OCI-LY7 (cell line): ENCODE results near the gene LRRC1.

ENCODE experiments used
- EZH2phosphoT487 ChIP-seq: fragments of 200-600 bp; sonication (generic); IDR thresholded peaks from 2 replicates; pipeline ENCODE4 v1.6.1; 2018; ENCODE audit warnings: low read depth, borderline replicate concordance, mild to moderate bottlenecking, mixed run types, antibody characterized with exemption, low read length, moderate library complexity, mixed read lengths
- TF ChIP-seq, protein P1 (sequence below): fragments of 200-600 bp; sonication (generic); conservative IDR thresholded peaks from 2 replicates; pipeline ENCODE4 v1.5.1; 2014; ENCODE audit warnings: mild to moderate bottlenecking, antibody characterized with exemption, low read length, moderate library complexity, mixed read lengths

DNA sequence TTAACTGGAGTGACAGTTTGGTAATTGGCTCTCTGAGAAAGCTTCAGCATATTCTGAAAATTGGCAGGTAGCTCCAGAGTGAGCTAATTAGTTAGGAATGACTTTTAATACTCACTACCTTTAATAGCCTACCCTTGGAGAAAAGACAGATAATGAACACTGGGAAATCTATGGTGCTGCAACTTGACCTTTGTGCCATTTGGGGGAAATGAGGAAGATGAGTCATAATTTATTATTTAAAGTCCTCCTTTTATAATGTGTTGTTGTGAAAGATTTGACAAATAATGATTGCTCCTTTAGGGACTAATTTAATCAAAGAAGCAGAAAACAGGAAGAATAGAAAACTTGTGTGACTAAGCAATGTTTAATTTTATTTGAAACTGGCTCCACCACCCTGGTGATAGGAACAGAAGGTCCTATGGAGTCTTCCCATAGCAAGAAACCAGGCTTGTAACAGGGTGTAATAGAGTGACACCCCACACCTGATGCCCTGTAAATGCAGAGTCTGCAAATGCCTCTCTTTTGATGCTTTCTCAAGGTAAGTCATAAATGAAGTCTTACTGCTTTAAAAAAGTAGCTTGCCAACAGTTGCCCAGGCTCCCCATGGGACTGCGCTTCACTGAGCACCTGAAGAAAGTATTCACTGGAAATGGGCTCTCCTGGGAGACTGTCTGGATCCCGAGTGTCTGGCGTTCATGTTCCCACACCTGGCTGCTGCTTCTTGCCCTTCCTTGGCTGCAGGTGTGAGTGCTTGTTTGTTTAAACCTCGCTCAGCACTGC, 134.4 kb downstream of the LRRC1 start:
- TF ChIP-seq, protein P1, sequence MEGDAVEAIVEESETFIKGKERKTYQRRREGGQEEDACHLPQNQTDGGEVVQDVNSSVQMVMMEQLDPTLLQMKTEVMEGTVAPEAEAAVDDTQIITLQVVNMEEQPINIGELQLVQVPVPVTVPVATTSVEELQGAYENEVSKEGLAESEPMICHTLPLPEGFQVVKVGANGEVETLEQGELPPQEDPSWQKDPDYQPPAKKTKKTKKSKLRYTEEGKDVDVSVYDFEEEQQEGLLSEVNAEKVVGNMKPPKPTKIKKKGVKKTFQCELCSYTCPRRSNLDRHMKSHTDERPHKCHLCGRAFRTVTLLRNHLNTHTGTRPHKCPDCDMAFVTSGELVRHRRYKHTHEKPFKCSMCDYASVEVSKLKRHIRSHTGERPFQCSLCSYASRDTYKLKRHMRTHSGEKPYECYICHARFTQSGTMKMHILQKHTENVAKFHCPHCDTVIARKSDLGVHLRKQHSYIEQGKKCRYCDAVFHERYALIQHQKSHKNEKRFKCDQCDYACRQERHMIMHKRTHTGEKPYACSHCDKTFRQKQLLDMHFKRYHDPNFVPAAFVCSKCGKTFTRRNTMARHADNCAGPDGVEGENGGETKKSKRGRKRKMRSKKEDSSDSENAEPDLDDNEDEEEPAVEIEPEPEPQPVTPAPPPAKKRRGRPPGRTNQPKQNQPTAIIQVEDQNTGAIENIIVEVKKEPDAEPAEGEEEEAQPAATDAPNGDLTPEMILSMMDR = no peak
- no peak for TF ChIP-seq EZH2phosphoT487
